ENCODE results near the gene ZNF587B.

DNA sequence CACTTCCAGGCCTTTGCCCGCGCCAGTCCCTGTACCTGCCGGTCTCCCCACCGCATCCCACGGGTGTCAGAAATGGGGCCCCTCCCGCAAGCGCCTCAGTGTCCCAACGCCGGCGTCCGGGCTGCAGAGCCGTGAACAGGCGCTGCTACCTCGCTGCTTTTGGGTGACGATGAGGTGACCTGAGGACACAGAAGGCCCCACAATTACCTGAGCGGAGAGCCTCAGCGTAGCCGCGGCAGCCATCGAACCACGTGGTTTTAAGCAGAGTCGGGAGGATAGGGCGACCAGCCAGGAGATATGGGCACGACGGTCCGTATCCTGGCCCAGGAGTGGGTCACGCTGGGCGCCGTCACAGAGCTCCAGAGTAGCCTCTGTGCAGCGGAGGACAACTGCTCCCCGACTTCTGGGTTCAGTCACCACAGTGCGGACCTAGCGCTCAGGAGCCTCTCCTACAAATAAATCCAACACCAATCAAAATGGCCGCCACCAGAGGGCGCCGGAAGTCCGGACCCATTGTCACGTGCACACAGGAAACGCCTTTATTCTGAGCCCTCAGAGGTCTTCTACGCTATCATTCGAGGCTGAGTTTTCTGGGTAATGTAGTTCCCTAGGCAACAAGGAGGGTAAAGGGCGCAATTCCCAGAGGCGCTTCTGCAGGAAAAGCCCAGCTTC, 58.6 kb downstream of the ZNF587B start, which contains the start of gene ZNF814:
- TF ChIP-seq, protein P1, sequence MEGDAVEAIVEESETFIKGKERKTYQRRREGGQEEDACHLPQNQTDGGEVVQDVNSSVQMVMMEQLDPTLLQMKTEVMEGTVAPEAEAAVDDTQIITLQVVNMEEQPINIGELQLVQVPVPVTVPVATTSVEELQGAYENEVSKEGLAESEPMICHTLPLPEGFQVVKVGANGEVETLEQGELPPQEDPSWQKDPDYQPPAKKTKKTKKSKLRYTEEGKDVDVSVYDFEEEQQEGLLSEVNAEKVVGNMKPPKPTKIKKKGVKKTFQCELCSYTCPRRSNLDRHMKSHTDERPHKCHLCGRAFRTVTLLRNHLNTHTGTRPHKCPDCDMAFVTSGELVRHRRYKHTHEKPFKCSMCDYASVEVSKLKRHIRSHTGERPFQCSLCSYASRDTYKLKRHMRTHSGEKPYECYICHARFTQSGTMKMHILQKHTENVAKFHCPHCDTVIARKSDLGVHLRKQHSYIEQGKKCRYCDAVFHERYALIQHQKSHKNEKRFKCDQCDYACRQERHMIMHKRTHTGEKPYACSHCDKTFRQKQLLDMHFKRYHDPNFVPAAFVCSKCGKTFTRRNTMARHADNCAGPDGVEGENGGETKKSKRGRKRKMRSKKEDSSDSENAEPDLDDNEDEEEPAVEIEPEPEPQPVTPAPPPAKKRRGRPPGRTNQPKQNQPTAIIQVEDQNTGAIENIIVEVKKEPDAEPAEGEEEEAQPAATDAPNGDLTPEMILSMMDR (IDR thresholded peaks at IDR 0.05 in 8 of 11, conservative IDR thresholded peaks at IDR 0.05 in 3 of 11): peak in 7 of 11 experiments; percentile 18 to 61 (median 45)
- TF ChIP-seq POLR2A (IDR thresholded peaks at IDR 0.05): no peak
- peak; percentile 79 to 84 (median 80) for TF ChIP-seq POLR2AphosphoS5 (IDR thresholded peaks at IDR 0.05)
